ENCODE results near the gene FCF1. TPM values are rescaled to one million over a fixed set of nuclear protein-coding genes. Genes with fewer than 3 reads are reported as not detected.

Gene FCF1
- polyA plus RNA-seq, 2 of the 4 experiments (the other 2 are of a cell fraction), result 80.1 to 97.2 TPM

DNA sequence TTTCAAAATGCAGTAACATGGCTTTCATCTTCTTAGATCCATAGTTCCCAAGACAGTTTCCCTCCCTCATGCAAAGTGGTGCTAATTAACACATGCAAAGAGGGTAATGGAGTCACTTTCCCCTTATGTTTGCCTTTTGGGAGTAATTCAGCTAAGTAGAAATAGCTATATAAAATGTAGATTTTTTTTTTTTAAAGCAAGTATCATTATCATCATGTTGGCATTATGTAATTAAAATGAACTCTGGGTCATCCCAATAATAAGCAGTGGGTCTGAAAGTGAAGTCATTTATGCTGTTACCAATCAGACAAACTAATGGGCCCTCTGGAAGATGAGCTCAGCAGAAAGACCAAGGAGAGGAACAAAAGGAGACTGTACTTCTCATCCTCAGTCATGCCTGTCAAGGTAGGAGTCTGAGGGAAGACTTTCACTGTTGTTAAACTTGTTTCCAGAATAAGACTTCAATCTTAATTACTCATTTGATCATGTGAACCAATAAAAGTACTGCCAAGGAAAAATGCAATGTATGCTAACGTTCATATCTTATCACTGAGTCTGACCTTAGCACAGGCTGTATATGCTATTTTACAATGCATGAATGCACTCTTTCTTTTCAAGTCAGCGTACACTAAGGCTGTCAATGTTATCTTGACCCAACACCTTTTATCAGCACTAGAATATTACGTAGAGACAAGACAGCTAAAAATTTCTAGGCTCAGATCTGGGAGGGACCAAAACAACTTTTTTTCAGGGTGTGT lies 26.8 kb upstream of the FCF1 start (continued):
- no peak for TF ChIP-seq ATOH8 (CRISPR knock-in tag; IDR thresholded peaks at IDR 0.05; ENCODE audit: low read depth)
- no peak for TF ChIP-seq HOXB5 (CRISPR knock-in tag; IDR thresholded peaks at IDR 0.05)
- TF ChIP-seq PHF8 (IDR thresholded peaks at IDR 0.05; ENCODE audit: borderline replicate concordance, low read depth), result no peak

DNA sequence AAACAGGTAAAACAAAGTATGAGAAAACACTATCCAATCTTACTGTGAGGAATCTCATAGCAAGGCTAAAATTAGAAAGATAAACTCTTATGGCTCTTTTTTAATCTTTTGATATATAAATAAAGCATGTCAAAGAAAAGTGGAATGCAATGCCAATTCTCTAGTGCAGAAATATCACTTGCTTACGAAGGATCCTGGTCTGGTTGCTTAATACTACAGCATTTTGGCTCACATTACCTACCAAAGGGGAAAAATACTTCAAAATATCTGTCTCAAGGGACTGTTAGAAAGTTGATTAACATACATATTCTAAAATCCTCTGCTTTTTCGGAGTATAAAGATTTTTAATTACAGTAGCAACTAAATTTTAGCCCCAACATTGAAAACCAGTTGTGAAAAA lies 21.5 kb upstream of the FCF1 start:
- ChIA-PET POLR2A (no interaction called here), CTCF (interaction anchor here (0.6 to 1.1 kb wide), 2 partner anchors 165 to 169 kb away, joined by 3 to 4 read pairs; no protein-coding TSS in a partner anchor)
- Histone ChIP-seq H3K4me3 (no peak overlapping the region), H3K4me2 (no peak overlapping the region), H3K27ac (no peak overlapping the region), H3K4me1 (0 out of 3 replicates have a peak, but pooled peaks cover 4% of the 10 kb centered on the region), H3K9me3 (no peaks in the 10 kb centered on the region)
- no peak for TF ChIP-seq MAFK (IDR thresholded peaks at IDR 0.05; ENCODE audit: partially characterized antibody)
- no peak for TF ChIP-seq HMGXB4 (CRISPR knock-in tag; IDR thresholded peaks at IDR 0.05; ENCODE audit: borderline replicate concordance)
- no peak for TF ChIP-seq CHD4 (IDR thresholded peaks at IDR 0.05; ENCODE audit: borderline replicate concordance)
- TF ChIP-seq HOXB13 (CRISPR knock-in tag; IDR thresholded peaks at IDR 0.05; ENCODE audit: low read depth), result no peak
- TF ChIP-seq PHF8 (IDR thresholded peaks at IDR 0.05; ENCODE audit: borderline replicate concordance, low read depth), result no peak
- no peak for TF ChIP-seq NR3C1 (IDR thresholded peaks at IDR 0.05)
- TF ChIP-seq RCOR1 (IDR thresholded peaks at IDR 0.05; ENCODE audit: low read depth, low read length), result no peak
- TF ChIP-seq ATOH8 (CRISPR knock-in tag; IDR thresholded peaks at IDR 0.05; ENCODE audit: low read depth), result no peak
- no peak for TF ChIP-seq CEBPB (IDR thresholded peaks at IDR 0.05)
- TF ChIP-seq FOSB (CRISPR knock-in tag; IDR thresholded peaks at IDR 0.05), result no peak
- TF ChIP-seq, protein P1, sequence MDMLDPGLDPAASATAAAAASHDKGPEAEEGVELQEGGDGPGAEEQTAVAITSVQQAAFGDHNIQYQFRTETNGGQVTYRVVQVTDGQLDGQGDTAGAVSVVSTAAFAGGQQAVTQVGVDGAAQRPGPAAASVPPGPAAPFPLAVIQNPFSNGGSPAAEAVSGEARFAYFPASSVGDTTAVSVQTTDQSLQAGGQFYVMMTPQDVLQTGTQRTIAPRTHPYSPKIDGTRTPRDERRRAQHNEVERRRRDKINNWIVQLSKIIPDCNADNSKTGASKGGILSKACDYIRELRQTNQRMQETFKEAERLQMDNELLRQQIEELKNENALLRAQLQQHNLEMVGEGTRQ (IDR thresholded peaks at IDR 0.05), result no peak
- TF ChIP-seq KDM1A (IDR thresholded peaks at IDR 0.05; ENCODE audit: low read depth), result no peak
- TF ChIP-seq KDM5A (IDR thresholded peaks at IDR 0.05), result no peak
- no peak for TF ChIP-seq FOXS1 (CRISPR knock-in tag; IDR thresholded peaks at IDR 0.05)
- TF ChIP-seq CHD2 (IDR thresholded peaks at IDR 0.05; ENCODE audit: low read length, partially characterized antibody), result no peak
- TF ChIP-seq E2F6 (IDR thresholded peaks at IDR 0.05; ENCODE audit: borderline replicate concordance, low read depth), result no peak
- no peak for TF ChIP-seq TFCP2L1 (CRISPR knock-in tag; IDR thresholded peaks at IDR 0.05)
- TF ChIP-seq ZSCAN20 (CRISPR knock-in tag; IDR thresholded peaks at IDR 0.05), result no peak
- TF ChIP-seq GATA3 (IDR thresholded peaks at IDR 0.05; ENCODE audit: borderline replicate concordance), result no peak
- 89% methylated on average over 2 of the region's 2 CpGs for WGBS (ENCODE audit: missing lambda C conversion rate)
- DNase-seq (ENCODE audit: low read depth in 1 of 2, low spot score in 1 of 2) (no peak), FAIRE-seq (no peak), ATAC-seq (no peak)
